Measurements from ENCODE around the gene DPP9.

The DPP9 gene

DNA sequence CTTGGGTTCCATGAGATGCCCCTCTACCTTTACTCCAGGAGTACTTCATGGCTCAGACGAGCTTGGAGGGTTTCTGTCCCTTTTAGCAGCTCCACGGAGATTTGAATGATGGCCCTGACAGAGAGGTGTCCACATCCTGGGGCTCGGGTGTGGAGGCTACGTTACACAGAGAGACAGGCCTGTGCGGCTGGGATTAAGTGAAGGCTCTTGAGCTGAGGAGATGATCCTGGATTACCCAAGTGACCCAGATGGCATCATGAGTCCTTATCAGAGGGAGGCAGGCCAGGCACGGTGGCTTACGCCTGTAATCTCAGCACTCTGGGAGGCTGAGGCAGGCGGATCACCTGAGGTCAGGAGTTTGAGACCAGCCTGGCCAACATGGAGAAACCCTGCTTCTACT is 12.4 kb downstream of the DPP9 start:
- CTCF ChIA-PET, result no interaction called here
- POLR2A ChIA-PET, result interaction anchor here (0.6 kb wide), 1 partner anchor 12 kb away, joined by 3 read pairs; no protein-coding TSS in a partner anchor
- TF ChIP-seq FOXM1 (IDR thresholded peaks at IDR 0.05; ENCODE audit: borderline replicate concordance) (no peak), BHLHE40 (IDR thresholded peaks at IDR 0.05; ENCODE audit: borderline replicate concordance) (no peak), ELF4 (IDR thresholded peaks at IDR 0.05) (no peak), FOXK2 (IDR thresholded peaks at IDR 0.05) (no peak), SP1 (IDR thresholded peaks at IDR 0.05) (no peak)
- no peak for DNase-seq (ENCODE audit: extremely low spot score)

- DNase-seq (ENCODE audit: extremely low spot score), result no peak
- CTCF ChIA-PET, result no interaction called here
- TF ChIP-seq FOXM1 (IDR thresholded peaks at IDR 0.05; ENCODE audit: borderline replicate concordance) (no peak), SUZ12 (IDR thresholded peaks at IDR 0.05) (no peak), L3MBTL2 (conservative IDR thresholded peaks at IDR 0.05) (no peak), NFRKB (IDR thresholded peaks at IDR 0.05) (no peak), FOXA1 (IDR thresholded peaks at IDR 0.05) (no peak), HDGF (IDR thresholded peaks at IDR 0.05; ENCODE audit: borderline replicate concordance) (no peak), ZNF384 (IDR thresholded peaks at IDR 0.05) (no peak), CTBP1 (IDR thresholded peaks at IDR 0.05; ENCODE audit: borderline replicate concordance) (no peak), FOXK2 (IDR thresholded peaks at IDR 0.05) (no peak), ARNT (IDR thresholded peaks at IDR 0.05) (no peak), SP1 (IDR thresholded peaks at IDR 0.05) (no peak), ELF4 (IDR thresholded peaks at IDR 0.05) (no peak), TARDBP (IDR thresholded peaks at IDR 0.05) (no peak), LEF1 (IDR thresholded peaks at IDR 0.05; ENCODE audit: borderline replicate concordance) (no peak), BHLHE40 (IDR thresholded peaks at IDR 0.05; ENCODE audit: borderline replicate concordance) (no peak)
- TF ChIP-seq, protein P1, sequence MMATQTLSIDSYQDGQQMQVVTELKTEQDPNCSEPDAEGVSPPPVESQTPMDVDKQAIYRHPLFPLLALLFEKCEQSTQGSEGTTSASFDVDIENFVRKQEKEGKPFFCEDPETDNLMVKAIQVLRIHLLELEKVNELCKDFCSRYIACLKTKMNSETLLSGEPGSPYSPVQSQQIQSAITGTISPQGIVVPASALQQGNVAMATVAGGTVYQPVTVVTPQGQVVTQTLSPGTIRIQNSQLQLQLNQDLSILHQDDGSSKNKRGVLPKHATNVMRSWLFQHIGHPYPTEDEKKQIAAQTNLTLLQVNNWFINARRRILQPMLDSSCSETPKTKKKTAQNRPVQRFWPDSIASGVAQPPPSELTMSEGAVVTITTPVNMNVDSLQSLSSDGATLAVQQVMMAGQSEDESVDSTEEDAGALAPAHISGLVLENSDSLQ (IDR thresholded peaks at IDR 0.05), result no peak
- POLR2A ChIA-PET, result no interaction called here
Observed at GRCh38 chr19:4710281-4710600, 13.4 kb downstream of the DPP9 start.

- ChIA-PET CTCF (no interaction called here), POLR2A (no interaction called here)
- no peak for DNase-seq (ENCODE audit: extremely low spot score)
- TF ChIP-seq FOXA1 (IDR thresholded peaks at IDR 0.05) (no peak), FOXK2 (IDR thresholded peaks at IDR 0.05) (no peak), HDGF (IDR thresholded peaks at IDR 0.05; ENCODE audit: borderline replicate concordance) (no peak), FOXM1 (IDR thresholded peaks at IDR 0.05; ENCODE audit: borderline replicate concordance) (no peak), TARDBP (IDR thresholded peaks at IDR 0.05) (no peak), SP1 (IDR thresholded peaks at IDR 0.05) (no peak), LEF1 (IDR thresholded peaks at IDR 0.05; ENCODE audit: borderline replicate concordance) (no peak), ARNT (IDR thresholded peaks at IDR 0.05) (no peak)
Observed at GRCh38 chr19:4709440-4710280, 14.0 kb downstream of the DPP9 start.

DNA sequence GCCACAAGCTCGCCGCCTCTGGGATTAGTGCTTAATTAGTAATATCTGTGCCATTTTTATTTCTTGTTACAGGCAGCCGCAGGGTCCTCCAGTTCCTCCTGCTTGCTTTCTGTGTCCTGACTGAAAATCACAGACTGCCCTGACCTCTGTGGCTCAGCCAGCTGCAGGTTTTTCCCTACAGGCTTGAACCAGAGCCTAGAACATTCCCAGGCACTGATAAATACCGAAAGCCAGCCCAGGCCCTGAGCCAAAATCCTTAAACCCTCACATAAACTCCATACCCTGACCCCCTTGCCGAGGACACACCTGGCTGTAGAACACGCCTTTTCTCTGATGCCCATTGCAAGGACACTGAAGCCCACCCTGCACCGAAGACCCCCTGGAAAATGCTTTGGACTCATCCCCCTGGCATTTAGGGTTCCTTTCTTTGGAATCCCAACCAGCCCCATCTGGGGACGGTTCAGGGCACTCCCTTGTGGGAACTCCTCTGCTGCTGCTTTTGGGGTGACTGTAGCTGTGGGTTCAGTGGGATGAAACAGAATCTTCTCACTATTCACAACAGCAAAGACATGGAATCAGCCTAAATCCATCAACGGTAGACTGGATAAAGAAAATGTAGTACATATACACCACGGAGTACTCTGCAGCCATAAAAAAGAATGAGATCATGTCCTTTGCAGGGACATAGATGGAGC is 15.5 kb downstream of the DPP9 start:
- POLR2A ChIA-PET, result no interaction called here
- CTCF ChIA-PET, result no interaction called here
- TF ChIP-seq SUZ12 (IDR thresholded peaks at IDR 0.05), result no peak
- TF ChIP-seq LEF1 (IDR thresholded peaks at IDR 0.05; ENCODE audit: borderline replicate concordance), result no peak
- DNase-seq (ENCODE audit: extremely low spot score), result no peak

DNA sequence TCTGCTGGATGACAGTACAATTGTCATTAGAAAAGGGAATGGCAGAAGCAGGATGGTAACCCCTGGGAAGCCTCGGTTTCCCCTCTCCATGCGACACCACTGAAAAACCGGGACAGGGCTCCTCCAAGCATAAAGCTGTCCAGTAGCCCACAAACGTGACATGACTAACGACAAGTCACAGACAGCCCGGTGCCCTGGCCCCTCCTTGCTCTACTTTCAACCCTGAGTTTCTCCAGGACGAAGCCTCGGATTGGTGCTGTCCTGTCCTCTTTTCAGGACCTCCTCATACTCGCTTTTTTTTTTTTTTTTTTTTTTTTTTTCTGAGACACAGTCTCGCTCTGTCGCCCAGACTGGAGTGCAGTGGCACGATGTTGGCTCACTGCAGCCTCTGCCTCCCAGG is 16.3 kb downstream of the DPP9 start:
- TF ChIP-seq SUZ12 (IDR thresholded peaks at IDR 0.05) (no peak), CTBP1 (IDR thresholded peaks at IDR 0.05; ENCODE audit: borderline replicate concordance) (no peak), HDGF (IDR thresholded peaks at IDR 0.05; ENCODE audit: borderline replicate concordance) (no peak), BHLHE40 (IDR thresholded peaks at IDR 0.05; ENCODE audit: borderline replicate concordance) (no peak), ARNT (IDR thresholded peaks at IDR 0.05) (no peak), FOXK2 (IDR thresholded peaks at IDR 0.05) (no peak), FOXA1 (IDR thresholded peaks at IDR 0.05) (no peak), LEF1 (IDR thresholded peaks at IDR 0.05; ENCODE audit: borderline replicate concordance) (no peak)
- TF ChIP-seq, protein P1 (IDR thresholded peaks at IDR 0.05), result no peak
- CTCF ChIA-PET, result no interaction called here
- DNase-seq (ENCODE audit: extremely low spot score), result no peak
- POLR2A ChIA-PET, result no interaction called here

GRCh38 chr19:4705413-4706131 is 18.1 kb downstream of the DPP9 start:
- ChIA-PET CTCF (no interaction called here), POLR2A (no interaction called here)
- TF ChIP-seq ARNT (IDR thresholded peaks at IDR 0.05), result no peak
- DNase-seq (ENCODE audit: extremely low spot score), result no peak

DNA sequence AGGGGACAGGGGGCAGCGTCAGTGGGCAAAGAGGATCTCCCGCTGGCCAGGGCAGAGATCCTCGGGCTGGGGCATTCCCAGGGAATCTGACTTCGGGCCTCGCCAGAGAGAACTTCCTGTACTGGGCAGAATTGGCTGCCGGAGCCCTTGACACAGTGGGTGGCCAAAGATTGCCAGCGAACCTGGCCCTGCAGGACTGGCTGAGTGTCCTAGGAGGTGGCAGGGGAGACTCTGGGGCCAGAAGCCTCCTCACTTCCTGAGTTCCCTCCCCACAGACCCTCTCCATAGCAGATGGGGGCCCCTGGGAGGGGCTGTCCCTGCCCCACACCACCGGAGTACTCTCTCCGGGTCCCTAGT is 19.3 kb downstream of the DPP9 start:
- POLR2A ChIA-PET, result no interaction called here
- no peak for TF ChIP-seq LEF1 (IDR thresholded peaks at IDR 0.05; ENCODE audit: borderline replicate concordance)
- TF ChIP-seq TARDBP (IDR thresholded peaks at IDR 0.05), result no peak
- TF ChIP-seq ELF4 (IDR thresholded peaks at IDR 0.05), result no peak
- no peak for TF ChIP-seq NFRKB (IDR thresholded peaks at IDR 0.05)
- TF ChIP-seq FOXK2 (IDR thresholded peaks at IDR 0.05), result no peak
- no peak for TF ChIP-seq CTBP1 (IDR thresholded peaks at IDR 0.05; ENCODE audit: borderline replicate concordance)
- TF ChIP-seq, protein P1 (IDR thresholded peaks at IDR 0.05), result no peak
- no peak for TF ChIP-seq ARNT (IDR thresholded peaks at IDR 0.05)
- no peak for TF ChIP-seq SUZ12 (IDR thresholded peaks at IDR 0.05)
- no peak for TF ChIP-seq FOXA1 (IDR thresholded peaks at IDR 0.05)
- TF ChIP-seq HDGF (IDR thresholded peaks at IDR 0.05; ENCODE audit: borderline replicate concordance), result no peak
- no peak for TF ChIP-seq FOXM1 (IDR thresholded peaks at IDR 0.05; ENCODE audit: borderline replicate concordance)
- no peak for TF ChIP-seq BHLHE40 (IDR thresholded peaks at IDR 0.05; ENCODE audit: borderline replicate concordance)
- TF ChIP-seq SP1 (IDR thresholded peaks at IDR 0.05), result no peak
- DNase-seq (ENCODE audit: extremely low spot score), result no peak
- CTCF ChIA-PET, result no interaction called here

All from HEK293T (cell line).